Neural progenitor cell (in vitro differentiated cells): ENCODE data around the gene EIPR1.

Source experiments
- EZH2 ChIP-seq: fragments of 200-600 bp; sonication (generic); IDR thresholded peaks from 2 replicates; pipeline ENCODE4 v1.6.1; 2017; ENCODE audit warnings: antibody characterized with exemption, mild to moderate bottlenecking, moderate library complexity
- EZH2phosphoT487 ChIP-seq: fragments of 200-600 bp; sonication (generic); IDR thresholded peaks from 2 replicates; pipeline ENCODE4 v1.6.1; 2017; ENCODE audit warnings: antibody characterized with exemption
- TF ChIP-seq, protein P1 (sequence below): fragments of 200-600 bp; sonication (generic); IDR thresholded peaks from 2 replicates; pipeline ENCODE4 v1.5.1; 2017; ENCODE audit warnings: antibody characterized with exemption, mild to moderate bottlenecking

DNA sequence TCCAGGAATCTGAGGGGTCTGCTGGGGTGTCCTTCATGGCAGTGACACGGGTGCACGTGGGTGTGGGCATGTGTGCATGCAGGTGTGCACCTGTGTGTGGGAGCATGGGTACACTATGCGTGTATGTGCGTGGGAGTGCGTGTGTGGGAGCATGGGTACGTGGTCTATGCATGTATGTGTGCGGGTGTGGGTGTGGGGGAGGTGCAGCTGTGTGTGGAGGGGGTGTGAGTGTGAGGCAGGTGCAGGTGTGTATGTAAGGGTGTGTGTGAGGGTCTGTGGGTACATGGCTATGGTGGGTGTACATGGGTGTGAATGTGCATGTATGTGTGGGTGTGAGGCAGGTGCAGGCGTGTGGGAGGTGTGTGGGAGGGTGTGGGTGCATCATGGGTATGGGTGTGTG, 36.3 kb downstream of the EIPR1 start:
- no peak for TF ChIP-seq EZH2
- TF ChIP-seq, protein P1, sequence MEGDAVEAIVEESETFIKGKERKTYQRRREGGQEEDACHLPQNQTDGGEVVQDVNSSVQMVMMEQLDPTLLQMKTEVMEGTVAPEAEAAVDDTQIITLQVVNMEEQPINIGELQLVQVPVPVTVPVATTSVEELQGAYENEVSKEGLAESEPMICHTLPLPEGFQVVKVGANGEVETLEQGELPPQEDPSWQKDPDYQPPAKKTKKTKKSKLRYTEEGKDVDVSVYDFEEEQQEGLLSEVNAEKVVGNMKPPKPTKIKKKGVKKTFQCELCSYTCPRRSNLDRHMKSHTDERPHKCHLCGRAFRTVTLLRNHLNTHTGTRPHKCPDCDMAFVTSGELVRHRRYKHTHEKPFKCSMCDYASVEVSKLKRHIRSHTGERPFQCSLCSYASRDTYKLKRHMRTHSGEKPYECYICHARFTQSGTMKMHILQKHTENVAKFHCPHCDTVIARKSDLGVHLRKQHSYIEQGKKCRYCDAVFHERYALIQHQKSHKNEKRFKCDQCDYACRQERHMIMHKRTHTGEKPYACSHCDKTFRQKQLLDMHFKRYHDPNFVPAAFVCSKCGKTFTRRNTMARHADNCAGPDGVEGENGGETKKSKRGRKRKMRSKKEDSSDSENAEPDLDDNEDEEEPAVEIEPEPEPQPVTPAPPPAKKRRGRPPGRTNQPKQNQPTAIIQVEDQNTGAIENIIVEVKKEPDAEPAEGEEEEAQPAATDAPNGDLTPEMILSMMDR: no peak
- no peak for TF ChIP-seq EZH2phosphoT487
